HepG2 (cell line): ENCODE measurements around the gene CDH19. TPM values are rescaled to one million over a fixed set of nuclear protein-coding genes. Genes with fewer than 3 reads are reported as not detected.

Experiments
- ATAC-seq: fragments of 200-7000 bp; cut with Tn5 transposase; 3 replicates; pipeline ENCODE4 v1.9.1; 2020; ENCODE audit warnings: mild to moderate bottlenecking, moderate library complexity
- BruUV-seq: library from RNA; stranded (reverse); fragments of 400-500 nt; replicated peaks from 2 replicates; lab custom pipeline; 2021; lab: Mats Ljungman, UMichigan
- CTCF ChIA-PET: fragments of 300-600 bp; formaldehyde crosslinking; extraction: SDS; loops from one replicate; lab custom pipeline; 2021; ENCODE audit warnings: low total read pairs, inconsistent platforms, low intra/inter-chr PET ratio; lab: Yijun Ruan, JAX
- POLR2A ChIA-PET: fragments of 350-600 bp; sonication (Branson Sonifier 250); formaldehyde crosslinking; loops from one replicate; lab custom pipeline; 2020; ENCODE audit warnings: antibody characterized with exemption, inconsistent platforms; lab: Yijun Ruan, JAX
- DNase-seq: peaks from one replicate; pipeline ENCODE4 v3.0.0-alpha.2; 2015; ENCODE audit warnings: low spot score
- FAIRE-seq: peaks from 3 replicates; lab custom pipeline; 2011; peaks lifted over from hg19 to GRCh38; lab: Jason Lieb, UNC
- H2AFZ ChIP-seq: one replicate; pipeline ENCODE4 v1.6.1; 2011; ENCODE audit warnings: low read length, inconsistent platforms
- H3K27ac ChIP-seq: fragments of 300-600 bp; 3 replicates; pipeline ENCODE4 v1.8.0; 2011; ENCODE audit warnings: mixed run types, mild to moderate bottlenecking, mixed read lengths, low read length, inconsistent platforms; ENCODE audit not compliant: insufficient read depth; ENCODE audit errors: extremely low read length
- H3K27me3 ChIP-seq, 2 experiments: fragments of 200-600 bp in 1 of 2; 2 replicates in 1 of 2; 3 replicates in 1 of 2; pipeline versions ENCODE4 v1.6.0 to v1.8.0; 2011; ENCODE audit warnings: low read length in 2 of 2, mild to moderate bottlenecking in 2 of 2, moderate library complexity in 2 of 2, inconsistent platforms in 1 of 2; ENCODE audit not compliant: insufficient read depth in 2 of 2, control insufficient read depth in 1 of 2
- H3K36me3 ChIP-seq, 2 experiments: fragments of 200-600 bp in 1 of 2; replicated peaks in 1 of 2; 2 replicates in 1 of 2; 3 replicates in 1 of 2; pipeline versions ENCODE4 v1.5.1 to v1.8.0; 2011; ENCODE audit warnings: low read length in 2 of 2, inconsistent platforms in 1 of 2; ENCODE audit not compliant: insufficient read depth in 2 of 2, control insufficient read depth in 1 of 2
- H3K4me1 ChIP-seq: 2 replicates; pipeline ENCODE4 v1.5.1; 2012; ENCODE audit warnings: low read length, inconsistent platforms; ENCODE audit not compliant: insufficient read depth
- H3K4me2 ChIP-seq: 2 replicates; pipeline ENCODE4 v1.6.0; 2011; ENCODE audit warnings: low read depth, low read length, inconsistent platforms
- H3K4me3 ChIP-seq, 3 experiments: fragments of 200-600 bp in 1 of 3; sonication (generic), shearing (Covaris generic) in 1 of 3; replicated peaks in 1 of 3; 2 replicates each; pipeline ENCODE4 v1.5.1; 2011 to 2016; ENCODE audit warnings: low read length in 3 of 3, inconsistent platforms in 2 of 3, low read depth in 2 of 3, mild to moderate bottlenecking in 2 of 3, control low read depth in 1 of 3, mixed read lengths in 1 of 3; ENCODE audit not compliant: insufficient read depth in 1 of 3
- H3K79me2 ChIP-seq: one replicate; pipeline ENCODE4 v1.6.1; 2011; ENCODE audit warnings: low read length, inconsistent platforms; ENCODE audit not compliant: insufficient read depth
- H3K9ac ChIP-seq: 2 replicates; pipeline ENCODE4 v1.6.0; 2011; ENCODE audit warnings: mild to moderate bottlenecking, low read depth, low read length, inconsistent platforms; ENCODE audit not compliant: insufficient read depth
- H3K9me3 ChIP-seq: 2 replicates; pipeline ENCODE4 v1.5.1; 2012; ENCODE audit warnings: mild to moderate bottlenecking, low read length
- H4K20me1 ChIP-seq: 2 replicates; pipeline ENCODE4 v1.6.0; 2011; ENCODE audit warnings: inconsistent platforms, mild to moderate bottlenecking, low read length, moderate library complexity; ENCODE audit not compliant: insufficient read depth
- GFI1 ChIP-seq: sonication (generic); formaldehyde crosslinking; IDR thresholded peaks from 2 replicates; pipeline ENCODE4 v1.5.0; 2020; ENCODE audit warnings: missing genetic modification reagents, mild to moderate bottlenecking, borderline replicate concordance
- MTF2 ChIP-seq: sonication (generic); formaldehyde crosslinking; IDR thresholded peaks from 2 replicates; pipeline ENCODE4 v1.5.0; 2020; ENCODE audit warnings: missing genetic modification reagents, borderline replicate concordance
- NFE2L2 ChIP-seq: fragments of 150-350 bp; IDR thresholded peaks from 2 replicates; pipeline ENCODE4 v1.6.1; 2014; ENCODE audit warnings: low read length
- NR2F1 ChIP-seq, 2 experiments: fragments of 450-650 bp in 1 of 2; formaldehyde crosslinking in 1 of 2; IDR thresholded peaks; 2 replicates each; pipeline versions ENCODE4 v1.5.0 to v1.6.1; 2016 to 2020; ENCODE audit warnings: mild to moderate bottlenecking in 1 of 2, missing compliant biosample characterization in 1 of 2, missing genetic modification reagents in 1 of 2, moderate library complexity in 1 of 2
- SMARCE1 ChIP-seq: fragments of 450-650 bp; IDR thresholded peaks from 2 replicates; pipeline ENCODE4 v1.6.1; 2017; ENCODE audit warnings: borderline replicate concordance
- TFDP1 ChIP-seq: IDR thresholded peaks from 2 replicates; pipeline ENCODE4 v1.6.1; 2016; ENCODE audit warnings: missing compliant biosample characterization, missing genetic modification reagents, borderline replicate concordance
- ZFP1 ChIP-seq: IDR thresholded peaks from 2 replicates; pipeline ENCODE4 v1.6.1; 2016
- ZHX1 ChIP-seq: sonication (generic); formaldehyde crosslinking; IDR thresholded peaks from 2 replicates; pipeline ENCODE4 v1.8.1; 2022; ENCODE audit warnings: low read depth, mild to moderate bottlenecking, missing genetic modification reagents
- ZNF10 ChIP-seq: sonication (generic); formaldehyde crosslinking; IDR thresholded peaks from 2 replicates; pipeline ENCODE4 v1.4.0; 2020; ENCODE audit warnings: mild to moderate bottlenecking, low read depth, missing genetic modification reagents, borderline replicate concordance
- ZNF407 ChIP-seq: sonication (generic); formaldehyde crosslinking; IDR thresholded peaks from one replicate; pipeline ENCODE4 v1.5.1; 2020; ENCODE audit warnings: mild to moderate bottlenecking, missing genetic modification reagents; ENCODE audit errors: not compliant biosample characterization
- ZNF432 ChIP-seq: sonication (generic); formaldehyde crosslinking; IDR thresholded peaks from 2 replicates; pipeline ENCODE4 v1.5.0; 2020; ENCODE audit warnings: missing genetic modification reagents, mild to moderate bottlenecking, borderline replicate concordance
- ZNF446 ChIP-seq: sonication (generic); formaldehyde crosslinking; IDR thresholded peaks from 2 replicates; pipeline ENCODE4 v1.5.0; 2020; ENCODE audit warnings: mild to moderate bottlenecking, missing genetic modification reagents
- ZNF558 ChIP-seq: sonication (generic); formaldehyde crosslinking; IDR thresholded peaks from 2 replicates; pipeline ENCODE4 v1.9.0; 2022; ENCODE audit warnings: mild to moderate bottlenecking, missing genetic modification reagents, borderline replicate concordance
- WGBS: methylation state at CpG from one replicate; pipeline ENCODE4 v1.1.6; 2017; ENCODE audit warnings: low lambda C conversion rate; 5-methylcytosine and 5-hydroxymethylcytosine counted together
- in situ Hi-C: cut with HindIII; loops from 2 replicates; pipeline ENCODE4 v1.10.0; 2017; ENCODE audit warnings: low pct_unique_long_range_greater_than_20kb; ENCODE audit not compliant: extremely low pct_ligation_motif_present
- intact Hi-C: fragments of 100-400 bp; cut with micrococcal nuclease; formaldehyde crosslinking; loops from one replicate; pipeline ENCODE4 v1.10.0; 2022; ENCODE audit not compliant: unreplicated experiment
- polyA plus RNA-seq, 8 experiments: library from polyadenylated mRNA; depleted of rRNA in 3 of 8; stranded (reverse) in 7 of 8; unstranded in 1 of 8; fragments of >200 nt; fragmentation: Illumina TruSeq in 4 of 8; extraction: Trizol in 4 of 8; gene quantifications; 2 replicates each; pipeline versions ENCODE4 v1.2.1 to v1.2.3, GENCODE V29; 2011 to 2016; ENCODE audit warnings: low read depth in 4 of 8, missing spikeins in 1 of 8, mixed read lengths in 1 of 8; ENCODE audit not compliant: insufficient read depth in 1 of 8
- total RNA-seq, 5 experiments: library from RNA; depleted of rRNA; stranded (reverse); fragments of >200 nt; fragmentation: Illumina TruSeq; extraction: Trizol; gene quantifications; 2 replicates each; pipeline ENCODE4 v1.2.3, GENCODE V29; 2016; ENCODE audit warnings: low read depth in 1 of 5

The CDH19 gene
- total and polyA plus RNA-seq, 2 of the 13 experiments (the other 11 are each of a cell fraction or from before 2014, with no cell fraction given): not detected

GRCh38 chr18:66553824-66554223 is 50.1 kb downstream of the CDH19 start:
- no peak for ATAC-seq
- FAIRE-seq: no peak
- Histone ChIP-seq H3K9ac (no peak overlapping the region), H3K79me2 (no peaks in the 10 kb centered on the region), H3K4me2 (no peak overlapping the region), H3K4me1 (no peaks in the 10 kb centered on the region), H3K9me3 (no peaks in the 10 kb centered on the region), H3K36me3 (no peaks in the 10 kb centered on the region), H4K20me1 (no peaks in the 10 kb centered on the region), H3K4me3 (no peak overlapping the region), H3K27me3 (no peaks in the 10 kb centered on the region), H2AFZ (no peak overlapping the region), H3K27ac (no peak overlapping the region)
- intact Hi-C loops: no loop called here
- in situ Hi-C loops: loop anchor here (25.0 kb wide), 1 partner anchor 633 kb away; no protein-coding TSS in a partner anchor
- ChIA-PET POLR2A (no interaction called here), CTCF (no interaction called here)
- 7% methylated on average over 1 of the region's 1 CpG for WGBS
- BruUV-seq: no TSS peak
- DNase-seq: no peak
- TF ChIP-seq TFDP1 (no peak), ZNF10 (CRISPR knock-in tag) (no peak), NR2F1 (CRISPR knock-in tag; IDR thresholded peaks at IDR 0.05) (no peak), ZNF407 (no peak), SMARCE1 (no peak), ZNF558 (CRISPR knock-in tag) (no peak), ZHX1 (CRISPR knock-in tag) (no peak), GFI1 (CRISPR knock-in tag) (no peak), ZNF446 (CRISPR knock-in tag) (no peak), MTF2 (CRISPR knock-in tag) (no peak), NFE2L2 (no peak), ZFP1 (CRISPR knock-in tag) (no peak), ZNF432 (CRISPR knock-in tag) (no peak)
